PC-9 (cell line): ENCODE results near the gene DYNC2H1.

Experiments
- EZH2 ChIP-seq: fragments of 200-600 bp; sonication (generic); IDR thresholded peaks from 2 replicates; pipeline ENCODE4 v1.8.0; 2017; ENCODE audit warnings: antibody characterized with exemption, low read depth
- TF ChIP-seq, protein P1 (sequence below): fragments of 200-600 bp; sonication (generic); conservative IDR thresholded peaks from 2 replicates; pipeline ENCODE4 v1.6.1; 2017; ENCODE audit warnings: mixed run types, antibody characterized with exemption, mild to moderate bottlenecking, moderate library complexity

DNA sequence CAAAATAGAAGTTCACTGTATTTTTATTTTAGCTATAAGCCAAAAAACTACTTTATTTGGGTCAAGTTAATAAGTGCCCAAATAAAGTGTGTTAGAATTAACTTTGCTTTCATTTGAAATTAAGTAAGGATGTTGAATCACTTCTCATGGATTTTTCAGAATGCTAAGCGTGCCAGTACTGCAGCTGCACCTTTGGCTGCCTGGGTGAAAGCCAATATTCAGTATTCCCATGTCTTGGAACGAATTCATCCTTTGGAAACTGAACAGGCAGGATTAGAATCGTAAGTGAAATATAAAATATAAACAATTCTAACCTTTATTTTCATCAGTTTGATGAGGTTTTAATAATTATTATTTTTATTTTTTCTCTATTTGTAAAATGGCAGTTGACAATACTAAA lies 113.6 kb downstream of the DYNC2H1 start:
- TF ChIP-seq, protein P1, sequence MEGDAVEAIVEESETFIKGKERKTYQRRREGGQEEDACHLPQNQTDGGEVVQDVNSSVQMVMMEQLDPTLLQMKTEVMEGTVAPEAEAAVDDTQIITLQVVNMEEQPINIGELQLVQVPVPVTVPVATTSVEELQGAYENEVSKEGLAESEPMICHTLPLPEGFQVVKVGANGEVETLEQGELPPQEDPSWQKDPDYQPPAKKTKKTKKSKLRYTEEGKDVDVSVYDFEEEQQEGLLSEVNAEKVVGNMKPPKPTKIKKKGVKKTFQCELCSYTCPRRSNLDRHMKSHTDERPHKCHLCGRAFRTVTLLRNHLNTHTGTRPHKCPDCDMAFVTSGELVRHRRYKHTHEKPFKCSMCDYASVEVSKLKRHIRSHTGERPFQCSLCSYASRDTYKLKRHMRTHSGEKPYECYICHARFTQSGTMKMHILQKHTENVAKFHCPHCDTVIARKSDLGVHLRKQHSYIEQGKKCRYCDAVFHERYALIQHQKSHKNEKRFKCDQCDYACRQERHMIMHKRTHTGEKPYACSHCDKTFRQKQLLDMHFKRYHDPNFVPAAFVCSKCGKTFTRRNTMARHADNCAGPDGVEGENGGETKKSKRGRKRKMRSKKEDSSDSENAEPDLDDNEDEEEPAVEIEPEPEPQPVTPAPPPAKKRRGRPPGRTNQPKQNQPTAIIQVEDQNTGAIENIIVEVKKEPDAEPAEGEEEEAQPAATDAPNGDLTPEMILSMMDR = no peak
- no peak for TF ChIP-seq EZH2
